SKM-1 treated with dmso at 0.1 percent for 144 hours (cell line): ENCODE data around the gene SEPTIN12.
"Not testable (repeated sequence)": the region's sequence is repeated elsewhere in the genome, so short reads cannot be mapped to it uniquely, and the experiment has no call there.

Source experiments
- DNase-seq: peaks from one replicate; lab custom pipeline; 2025; ENCODE audit not compliant: unreplicated experiment; lab: John Stamatoyannopoulos, UW

The SEPTIN12 gene

GRCh38 chr16:4760221-4760910 lies 27.8 kb downstream of the SEPTIN12 start:
- no peak for DNase-seq

GRCh38 chr16:4755687-4756086 lies 32.5 kb downstream of the SEPTIN12 start:
- no peak for DNase-seq

DNA sequence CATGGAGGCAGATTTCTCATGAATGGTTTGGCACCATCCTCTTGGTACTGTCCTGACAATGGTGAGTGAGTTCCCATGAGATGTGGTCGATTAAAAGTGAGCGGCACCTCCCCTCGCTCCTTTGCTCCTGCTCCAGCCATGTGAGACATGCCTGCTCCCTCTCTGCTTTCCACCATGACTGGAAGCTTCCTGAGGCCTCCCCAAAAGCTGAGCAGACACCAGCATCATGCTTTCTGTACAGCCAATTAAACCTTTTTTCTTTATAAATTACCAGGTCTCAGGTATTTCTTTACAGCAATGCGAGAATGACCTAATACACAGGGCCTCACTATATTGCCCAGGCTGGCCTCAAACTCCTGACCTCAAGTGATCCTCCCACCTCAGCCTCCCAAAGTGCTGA lies 33.3 kb downstream of the SEPTIN12 start:
- no peak for DNase-seq

DNA sequence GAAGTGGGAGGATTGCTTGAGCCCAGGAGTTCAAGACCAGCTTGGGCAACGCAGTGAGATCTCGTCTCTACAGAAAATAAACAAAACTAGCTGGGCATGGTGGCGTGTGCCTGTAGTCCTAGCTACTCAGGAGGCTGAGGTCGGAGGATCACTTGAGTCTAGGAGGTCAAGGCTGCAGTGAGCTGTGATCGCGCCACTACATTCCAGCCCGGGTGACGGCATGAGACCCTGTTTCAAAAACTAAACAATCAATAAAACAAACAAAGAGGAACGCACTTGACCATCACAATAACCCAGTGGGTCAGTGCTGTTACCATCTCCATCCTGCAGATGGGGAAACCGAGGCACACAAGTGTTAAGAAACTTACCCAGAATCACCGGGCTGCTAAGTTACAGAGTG lies 34.9 kb downstream of the SEPTIN12 start:
- no peak for DNase-seq

DNA sequence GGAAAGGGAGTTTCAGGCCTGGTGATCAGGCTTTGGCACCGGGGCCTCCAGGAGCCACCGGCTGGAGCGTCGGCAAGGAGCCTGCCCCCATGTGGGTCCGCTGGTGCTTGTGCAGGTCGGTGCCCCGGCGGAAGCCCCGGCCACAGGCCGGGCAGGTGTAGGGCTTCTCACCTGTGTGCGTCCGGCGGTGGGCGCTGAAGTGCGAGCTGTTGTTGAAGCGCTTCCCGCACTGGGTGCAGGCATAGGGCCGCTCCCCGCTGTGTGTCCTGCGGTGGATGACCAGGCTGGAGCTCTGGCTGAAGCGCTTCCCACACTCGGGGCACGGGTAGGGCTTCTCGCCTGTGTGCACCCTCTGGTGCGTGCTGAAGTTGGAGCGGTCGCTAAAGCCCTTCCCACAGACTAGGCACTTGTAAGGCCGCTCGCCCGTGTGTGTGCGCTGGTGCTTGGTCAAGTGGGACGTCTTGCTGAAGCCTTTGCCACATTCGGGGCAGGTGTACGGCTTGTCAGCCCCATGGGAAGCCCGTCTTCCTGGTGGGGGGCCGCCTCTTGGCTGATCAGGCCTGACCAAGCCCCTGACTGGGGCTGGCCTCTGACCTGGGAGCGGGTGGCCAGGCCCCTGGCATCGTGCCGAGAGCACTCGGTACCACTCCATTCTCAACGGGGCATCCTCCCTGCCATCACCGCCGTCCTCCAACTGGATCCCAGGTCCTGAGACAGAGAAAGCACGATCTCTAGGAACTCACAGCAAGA lies 35.6 kb downstream of the SEPTIN12 start:
- DNase-seq, result no peak

- DNase-seq, result no peak
Measured at GRCh38 chr16:4750896-4751295, 37.2 kb downstream of the SEPTIN12 start.

DNA sequence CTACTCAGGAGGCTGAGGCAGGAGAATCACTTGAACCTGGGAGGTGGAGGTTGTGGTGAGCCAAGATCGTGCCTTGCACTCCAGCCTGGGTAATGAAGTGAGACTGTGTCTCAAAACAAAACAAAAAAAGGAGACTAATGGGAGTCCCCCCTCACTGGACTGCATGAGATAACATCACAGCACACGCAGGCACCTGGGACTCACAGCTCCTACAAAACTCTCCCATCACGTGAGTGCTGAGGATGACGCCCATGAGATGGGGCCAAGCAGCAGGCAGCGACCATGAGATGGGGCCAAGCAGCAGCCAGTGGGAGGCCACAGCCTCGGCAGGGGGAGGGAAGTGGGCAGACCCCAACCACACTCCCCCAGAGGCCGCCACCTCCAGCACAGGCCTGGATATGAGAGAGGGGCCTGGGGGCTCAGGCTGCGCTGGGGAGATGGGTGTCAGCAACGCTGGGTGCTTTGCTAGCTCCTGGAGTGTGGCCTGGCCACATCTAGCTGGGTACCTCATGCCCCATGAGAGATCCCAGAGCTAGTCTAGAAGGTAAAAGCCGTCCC lies 38.4 kb downstream of the SEPTIN12 start:
- no peak for DNase-seq

DNA sequence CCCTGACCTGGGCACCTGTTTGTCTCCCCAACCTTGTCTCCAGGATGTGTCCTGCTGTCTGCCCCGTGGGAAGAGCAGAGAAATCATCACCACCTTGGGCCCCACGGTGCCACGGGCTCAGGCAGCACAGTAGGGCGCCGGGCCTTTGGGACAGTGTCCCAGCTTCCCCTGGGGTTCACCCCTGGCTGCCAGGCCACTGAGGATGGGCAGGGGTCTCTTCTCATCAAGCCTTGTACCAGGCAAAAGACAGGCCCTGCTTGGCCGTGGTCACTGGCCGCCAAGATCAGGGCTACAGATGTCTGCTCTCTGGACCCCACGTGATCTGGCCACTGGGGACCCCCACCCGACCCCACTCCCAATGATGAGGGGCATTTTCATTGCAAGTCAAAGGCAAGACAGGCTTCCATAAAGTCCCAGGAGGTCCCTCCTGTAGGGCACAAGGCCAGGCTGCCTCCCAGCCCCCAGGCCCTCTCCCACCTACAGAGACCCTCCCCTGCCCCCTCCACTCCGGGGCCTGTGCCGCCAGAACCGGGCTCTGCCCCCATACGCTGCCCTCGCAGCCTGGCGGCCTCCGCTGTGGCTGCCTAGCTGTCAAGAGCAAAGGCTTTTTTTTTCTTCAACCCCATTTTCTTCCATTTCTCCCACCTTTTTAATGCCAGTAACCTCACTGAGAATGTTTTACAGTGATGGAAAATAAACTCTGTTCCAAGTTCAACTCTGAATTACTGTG lies 39.3 kb downstream of the SEPTIN12 start:
- no peak for DNase-seq

GRCh38 chr16:4747906-4748681 lies 40.1 kb downstream of the SEPTIN12 start:
- DNase-seq, result no peak

DNA sequence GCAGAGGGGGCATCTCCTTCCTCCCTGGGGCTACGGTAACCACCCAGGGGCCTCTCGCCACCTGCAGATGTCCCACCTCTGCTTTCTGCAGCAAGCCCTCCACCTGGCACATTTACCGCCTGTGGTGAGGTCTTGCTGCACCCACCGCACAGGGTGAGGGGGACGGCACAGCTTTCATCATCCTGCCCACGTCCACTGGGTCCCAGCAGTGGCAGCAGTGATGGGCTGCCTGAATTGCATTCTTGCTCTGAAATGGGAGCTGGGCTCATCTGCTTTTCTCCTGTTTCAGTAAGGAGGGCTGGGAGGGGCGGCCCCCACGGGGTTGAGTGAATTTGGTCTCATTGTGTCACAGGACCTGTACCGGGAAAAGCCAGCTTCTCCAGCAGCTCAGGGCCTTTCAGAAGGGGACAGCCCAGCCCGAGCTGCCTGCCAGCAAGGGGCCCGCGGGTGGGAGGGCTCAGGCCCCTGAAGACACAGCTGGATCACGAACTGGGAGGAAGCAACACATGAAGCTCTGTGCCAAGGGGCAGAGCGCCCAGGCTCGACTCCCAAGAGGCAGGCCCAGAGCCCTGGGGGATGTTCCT lies 41.1 kb downstream of the SEPTIN12 start:
- no peak for DNase-seq

DNA sequence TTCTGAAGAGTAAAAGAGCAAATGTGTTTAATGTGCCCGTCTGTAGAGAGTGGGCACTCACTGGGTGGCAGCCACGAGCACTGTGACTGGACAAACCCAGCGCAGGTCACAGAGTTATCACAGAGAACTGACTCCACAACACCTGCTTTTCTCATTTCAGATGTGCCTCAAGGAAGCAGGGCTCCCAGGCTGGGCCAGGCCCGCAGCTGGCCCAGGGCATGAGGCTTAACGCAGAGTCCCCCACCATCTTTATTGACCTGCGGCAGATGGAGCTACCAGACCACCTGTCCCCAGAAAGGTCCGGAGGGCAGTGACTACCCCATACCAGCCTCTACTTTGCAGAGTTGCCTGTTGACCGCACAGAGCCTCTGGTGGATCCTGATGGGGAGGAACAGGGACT lies 41.9 kb downstream of the SEPTIN12 start:
- no peak for DNase-seq

DNA sequence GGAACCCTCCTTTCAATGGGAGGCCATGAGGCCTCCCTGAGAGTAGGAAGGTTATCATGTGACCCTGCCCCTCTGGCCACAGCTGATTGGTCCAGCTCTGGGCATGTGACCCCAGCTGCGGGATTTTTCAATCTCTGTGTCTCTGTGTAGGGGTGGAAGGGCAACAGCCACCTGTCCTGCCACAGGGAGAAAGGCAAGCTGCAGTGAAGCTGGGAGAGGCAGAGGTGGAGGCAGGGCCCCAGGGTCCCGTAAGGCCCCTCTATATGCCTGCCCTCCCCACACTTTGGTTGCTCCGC lies 42.9 kb downstream of the SEPTIN12 start:
- DNase-seq, result no peak

- DNase-seq, result no peak
Measured at GRCh38 chr16:4744555-4745273, 43.4 kb downstream of the SEPTIN12 start.

GRCh38 chr16:4743226-4743878 lies 44.8 kb downstream of the SEPTIN12 start:
- no peak for DNase-seq

GRCh38 chr16:4738370-4738769 lies 49.8 kb downstream of the SEPTIN12 start:
- not testable (repeated sequence) for DNase-seq

DNA sequence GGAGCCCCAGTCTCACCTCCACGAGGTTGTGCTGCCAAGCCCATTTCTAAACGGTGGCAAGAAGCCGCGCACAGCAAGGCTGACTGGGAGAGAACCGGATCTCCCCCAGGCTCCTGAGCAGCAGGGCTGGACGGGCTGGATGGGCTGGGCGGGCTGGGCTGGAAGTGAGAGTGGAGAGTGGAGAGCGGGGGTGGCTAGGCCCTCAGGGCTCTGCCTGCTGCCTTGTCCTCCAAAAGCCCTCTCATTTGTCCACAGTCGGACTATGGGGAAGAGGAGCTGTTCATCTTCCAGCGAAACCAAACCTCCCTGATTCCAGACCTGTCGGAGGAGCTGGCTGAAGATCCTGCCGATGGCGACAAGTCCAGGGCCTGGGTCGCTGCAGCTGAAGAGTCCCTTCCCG lies 50.6 kb downstream of the SEPTIN12 start:
- no peak for DNase-seq

- DNase-seq, result no peak
Measured at GRCh38 chr16:4736546-4736945, 51.6 kb downstream of the SEPTIN12 start.

- peak; percentile 76 for DNase-seq
Measured at GRCh38 chr16:4734730-4735535, 53.2 kb downstream of the SEPTIN12 start.
